ENCODE results near the gene NSMCE1. TPM values are rescaled to one million over a fixed set of nuclear protein-coding genes. Genes with fewer than 3 reads are reported as not detected.
A peak's percentile ranks its signal among the peaks of the same experiment; 100 is the strongest.
"Not testable (repeated sequence)": the region's sequence is repeated elsewhere in the genome, so short reads cannot be mapped to it uniquely, and the experiment has no call there.

Gene NSMCE1
- total RNA-seq, 1 experiment from 2014 or later: 106 TPM

GRCh38 chr16:27248036-27248435 is 20.5 kb downstream of the NSMCE1 start:
- no TSS peak for BruUV-seq (replicated peaks)
- intact Hi-C loops (cut with micrococcal nuclease): no loop called here
- ChIA-PET CTCF (interaction anchor here (0.6 to 4.9 kb wide), 4 partner anchors 13 to 120 kb away, joined by 3 to 38 read pairs (median 5); no protein-coding TSS in a partner anchor), POLR2A (no interaction called here)
- Mint-ChIP-seq H3K27me3 (ENCODE audit: insufficient read depth, unreplicated experiment) (no peaks in the 10 kb centered on the region), H3K4me3 (ENCODE audit: unreplicated experiment) (no peak overlapping the region), H3K36me3 (ENCODE audit: insufficient read depth, unreplicated experiment) (peaks cover 29% of the 10 kb centered on the region), H3K27ac (ENCODE audit: low read depth, unreplicated experiment) (no peak overlapping the region), H3K9me3 (ENCODE audit: unreplicated experiment) (no peaks in the 10 kb centered on the region), H3K4me1 (ENCODE audit: insufficient read depth, unreplicated experiment) (peaks cover 10% of the 10 kb centered on the region)
- TF ChIP-seq, protein P1, sequence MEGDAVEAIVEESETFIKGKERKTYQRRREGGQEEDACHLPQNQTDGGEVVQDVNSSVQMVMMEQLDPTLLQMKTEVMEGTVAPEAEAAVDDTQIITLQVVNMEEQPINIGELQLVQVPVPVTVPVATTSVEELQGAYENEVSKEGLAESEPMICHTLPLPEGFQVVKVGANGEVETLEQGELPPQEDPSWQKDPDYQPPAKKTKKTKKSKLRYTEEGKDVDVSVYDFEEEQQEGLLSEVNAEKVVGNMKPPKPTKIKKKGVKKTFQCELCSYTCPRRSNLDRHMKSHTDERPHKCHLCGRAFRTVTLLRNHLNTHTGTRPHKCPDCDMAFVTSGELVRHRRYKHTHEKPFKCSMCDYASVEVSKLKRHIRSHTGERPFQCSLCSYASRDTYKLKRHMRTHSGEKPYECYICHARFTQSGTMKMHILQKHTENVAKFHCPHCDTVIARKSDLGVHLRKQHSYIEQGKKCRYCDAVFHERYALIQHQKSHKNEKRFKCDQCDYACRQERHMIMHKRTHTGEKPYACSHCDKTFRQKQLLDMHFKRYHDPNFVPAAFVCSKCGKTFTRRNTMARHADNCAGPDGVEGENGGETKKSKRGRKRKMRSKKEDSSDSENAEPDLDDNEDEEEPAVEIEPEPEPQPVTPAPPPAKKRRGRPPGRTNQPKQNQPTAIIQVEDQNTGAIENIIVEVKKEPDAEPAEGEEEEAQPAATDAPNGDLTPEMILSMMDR (IDR thresholded peaks at IDR 0.05; ENCODE audit: unreplicated experiment): no peak
- no peak for DNase-seq (ENCODE audit: unreplicated experiment)

- H3K4me1 Mint-ChIP-seq (ENCODE audit: insufficient read depth, unreplicated experiment): peaks cover 10% of the 10 kb centered on the region
- not testable (repeated sequence) for BruUV-seq (replicated peaks); H3K27me3 Mint-ChIP-seq (ENCODE audit: insufficient read depth, unreplicated experiment)
Observed at GRCh38 chr16:27247076-27247475, 21.5 kb downstream of the NSMCE1 start.

GRCh38 chr16:27246439-27246838 is 22.1 kb downstream of the NSMCE1 start:
- H3K27ac Mint-ChIP-seq (ENCODE audit: low read depth, unreplicated experiment): no peak overlapping the region
- peaks cover 24% of the 10 kb centered on the region for H3K36me3 Mint-ChIP-seq (ENCODE audit: insufficient read depth, unreplicated experiment)
- ChIA-PET CTCF (interaction anchor here (4.9 kb wide), 1 partner anchor 12 kb away, joined by 50 read pairs; no protein-coding TSS in a partner anchor), POLR2A (no interaction called here)
- H3K4me3 Mint-ChIP-seq (ENCODE audit: unreplicated experiment): no peak overlapping the region
- H3K27me3 Mint-ChIP-seq (ENCODE audit: insufficient read depth, unreplicated experiment): no peaks in the 10 kb centered on the region
- DNase-seq (ENCODE audit: unreplicated experiment): no peak
- no peaks in the 10 kb centered on the region for H3K9me3 Mint-ChIP-seq (ENCODE audit: unreplicated experiment)
- H3K4me1 Mint-ChIP-seq (ENCODE audit: insufficient read depth, unreplicated experiment): peaks cover 10% of the 10 kb centered on the region
- intact Hi-C loops (cut with micrococcal nuclease): no loop called here
- TF ChIP-seq, protein P1 (IDR thresholded peaks at IDR 0.05; ENCODE audit: unreplicated experiment): no peak
- BruUV-seq (replicated peaks): no TSS peak

More at GRCh38 chr16:27247076-27247475, 21.5 kb downstream of the NSMCE1 start:
- H3K9me3 Mint-ChIP-seq (ENCODE audit: unreplicated experiment); H3K4me3 Mint-ChIP-seq (ENCODE audit: unreplicated experiment); POLR2A ChIA-PET; intact Hi-C loops (cut with micrococcal nuclease); H3K27ac Mint-ChIP-seq (ENCODE audit: low read depth, unreplicated experiment); DNase-seq (ENCODE audit: unreplicated experiment): not testable (repeated sequence)
- CTCF ChIA-PET: interaction anchor here (0.6 to 4.9 kb wide), 2 partner anchors 13 to 29 kb away, joined by 3 to 50 read pairs; no protein-coding TSS in a partner anchor
- H3K36me3 Mint-ChIP-seq (ENCODE audit: insufficient read depth, unreplicated experiment): peaks cover 24% of the 10 kb centered on the region

DNA sequence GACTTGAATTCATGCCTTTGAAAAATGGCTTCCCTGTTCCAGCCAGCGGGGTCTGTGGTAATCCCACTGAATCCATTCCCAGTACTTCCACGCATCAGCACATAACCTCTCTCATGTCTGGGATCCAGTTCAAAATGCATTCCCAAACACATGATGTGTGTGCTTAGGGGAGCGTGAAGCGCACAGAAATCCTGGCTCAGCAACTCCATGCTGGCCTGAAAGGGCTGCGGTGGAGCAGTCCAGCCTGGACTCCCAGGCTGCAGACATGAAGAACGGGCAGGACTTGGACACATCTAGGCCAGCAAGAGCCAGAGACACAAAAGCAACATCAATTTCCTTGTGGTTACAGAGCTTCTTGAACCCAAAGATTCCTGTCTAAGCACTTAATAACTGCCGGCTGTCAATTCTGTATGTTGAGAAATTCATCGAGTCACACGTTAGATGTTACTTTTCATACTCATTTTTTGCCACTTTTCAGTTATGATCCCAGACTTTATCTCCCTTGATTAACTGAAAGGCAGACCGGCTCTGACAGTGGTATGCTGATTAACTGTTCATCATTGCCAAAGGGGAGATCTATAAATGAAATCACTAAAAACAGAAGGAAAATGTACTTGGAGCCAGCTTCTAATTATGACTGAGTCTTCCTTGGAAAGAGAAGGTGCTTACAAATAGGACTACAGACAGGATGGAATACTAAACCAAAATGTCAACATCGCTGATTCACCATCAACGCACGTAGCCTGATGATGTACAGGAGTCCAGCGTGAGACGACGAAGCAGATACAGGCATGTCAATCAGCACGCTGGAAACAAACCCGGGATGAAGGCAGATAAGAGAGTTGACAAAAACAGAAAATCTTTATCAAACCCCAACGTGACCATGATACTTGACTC is 23.0 kb downstream of the NSMCE1 start:
- CTCF ChIA-PET: interaction anchor here (1.0 to 4.9 kb wide), 3 partner anchors 11 to 142 kb away, joined by 3 to 50 read pairs (median 6); no protein-coding TSS in a partner anchor
- DNase-seq (ENCODE audit: unreplicated experiment): peak; percentile 63
- H3K27ac Mint-ChIP-seq (ENCODE audit: low read depth, unreplicated experiment): no peak overlapping the region

More for the DNA sequence above, 23.0 kb downstream of the NSMCE1 start:
- POLR2A ChIA-PET: interaction anchor here (0.6 kb wide), 1 partner anchor 11 kb away, joined by 3 read pairs; no protein-coding TSS in a partner anchor
- intact Hi-C loops (cut with micrococcal nuclease): no loop called here
- H3K36me3 Mint-ChIP-seq (ENCODE audit: insufficient read depth, unreplicated experiment): peaks cover 32% of the 10 kb centered on the region
- BruUV-seq (replicated peaks): no TSS peak
- no peaks in the 10 kb centered on the region for H3K27me3 Mint-ChIP-seq (ENCODE audit: insufficient read depth, unreplicated experiment)
- H3K4me3 Mint-ChIP-seq (ENCODE audit: unreplicated experiment): no peak overlapping the region
- peaks cover 10% of the 10 kb centered on the region for H3K4me1 Mint-ChIP-seq (ENCODE audit: insufficient read depth, unreplicated experiment)
- TF ChIP-seq, protein P1 (IDR thresholded peaks at IDR 0.05; ENCODE audit: unreplicated experiment): no peak
- no peaks in the 10 kb centered on the region for H3K9me3 Mint-ChIP-seq (ENCODE audit: unreplicated experiment)

Measured in MCF 10A (cell line).